ENCODE measurements around the gene DHDH.
A peak's percentile ranks its signal among the peaks of the same experiment; 100 is the strongest.
"Not testable (repeated sequence)": the region's sequence is repeated elsewhere in the genome, so short reads cannot be mapped to it uniquely, and the experiment has no call there.

DHDH gene

GRCh38 chr19:48918071-48918470, 15.4 kb upstream of the DHDH start:
- peak; percentile 78 for DNase-seq (ENCODE audit: low spot score)

GRCh38 chr19:48918801-48919247, 14.7 kb upstream of the DHDH start:
- peak; percentile 81 for DNase-seq (ENCODE audit: low spot score)

DNA sequence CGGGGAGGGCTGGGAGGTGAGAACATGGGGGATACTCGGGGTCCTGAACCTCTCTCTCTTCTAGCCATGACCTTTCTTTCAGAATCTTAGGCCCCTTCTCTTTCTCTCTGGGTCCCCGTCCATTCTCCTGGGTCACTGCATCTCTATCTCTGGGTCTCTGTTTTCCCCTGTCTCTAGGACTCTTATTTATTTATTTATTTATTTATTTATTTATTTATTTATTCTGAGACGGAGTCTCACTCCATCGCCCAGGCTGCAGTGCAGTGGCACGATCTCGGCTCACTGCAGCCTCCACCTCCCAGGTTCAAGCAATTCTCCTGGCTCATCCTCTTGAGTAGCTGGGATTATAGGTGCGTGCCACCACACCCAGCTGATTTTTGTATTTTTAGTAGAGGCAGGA, 14.2 kb upstream of the DHDH start:
- not testable (repeated sequence) for DNase-seq (ENCODE audit: low spot score)

GRCh38 chr19:48920949-48921348, 12.6 kb upstream of the DHDH start:
- DNase-seq (ENCODE audit: low spot score): no peak

DNA sequence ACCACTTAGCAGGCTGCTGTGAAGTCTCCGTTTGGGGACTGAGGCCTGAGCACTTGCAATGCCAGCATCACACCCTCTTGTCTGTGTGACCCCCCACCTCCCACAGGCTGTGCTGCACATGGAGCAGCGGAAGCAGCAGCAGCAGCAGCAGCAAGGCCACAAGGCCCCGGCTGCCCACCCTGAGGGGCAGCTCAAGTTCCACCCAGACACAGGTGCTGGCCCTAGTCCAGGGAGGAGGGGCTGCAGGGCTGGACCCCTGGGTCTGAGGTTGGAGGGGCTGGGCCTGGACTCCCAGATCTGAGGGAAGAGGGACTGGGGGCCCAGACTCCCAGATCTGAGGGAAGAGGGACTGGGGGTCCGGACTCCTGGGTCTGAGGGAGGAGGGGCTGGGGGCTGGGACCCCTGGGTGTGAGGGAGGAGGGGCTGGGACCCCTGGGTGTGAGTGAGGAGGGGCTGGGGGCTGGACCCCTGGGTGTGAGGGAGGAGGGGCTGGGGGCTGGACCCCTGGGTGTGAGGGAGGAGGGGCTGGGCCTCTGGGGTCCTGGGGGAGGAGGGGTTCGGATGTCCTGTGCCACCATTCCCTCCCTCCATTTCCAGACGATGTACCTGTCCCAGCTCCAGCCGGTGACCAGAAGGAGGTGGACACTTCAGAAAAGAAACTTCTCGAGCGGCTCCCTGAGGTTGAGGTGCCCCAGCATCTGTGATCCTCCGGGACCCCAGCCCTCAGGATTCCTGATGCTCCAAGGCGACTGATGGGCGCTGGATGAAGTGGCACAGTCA, 11.6 kb upstream of the DHDH start:
- DNase-seq (ENCODE audit: low spot score): no peak

GRCh38 chr19:48922548-48923490, 10.7 kb upstream of the DHDH start:
- no peak for DNase-seq (ENCODE audit: low spot score)

DNA sequence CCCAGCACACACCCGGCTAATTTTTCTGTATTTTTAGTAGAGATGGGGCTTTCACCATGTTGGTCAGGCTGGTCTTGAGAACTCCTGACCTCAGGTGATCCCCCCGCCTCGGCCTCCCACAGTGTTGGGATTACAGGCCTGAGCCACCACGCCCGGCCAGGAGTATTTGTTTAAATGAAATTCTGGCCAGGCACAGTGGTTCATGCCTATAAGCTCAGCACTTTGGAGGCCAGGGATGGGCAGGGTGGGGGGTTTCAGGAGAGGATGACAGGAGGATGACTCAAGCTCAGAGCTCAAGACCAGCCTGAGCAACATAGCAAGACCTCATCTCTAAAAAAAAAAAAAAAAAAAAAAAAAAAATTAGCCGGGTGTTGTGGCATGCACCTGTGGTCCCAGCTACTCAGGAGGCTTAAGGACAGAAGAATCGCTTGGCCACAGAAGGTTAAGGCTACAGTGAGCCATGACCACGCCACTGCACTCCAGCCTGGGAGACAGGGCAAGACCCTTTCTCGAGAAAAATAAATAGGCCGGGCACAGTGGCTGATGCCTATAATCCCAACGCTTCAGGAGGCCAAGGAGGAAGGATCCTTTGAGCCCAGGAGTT, 8.2 kb upstream of the DHDH start:
- DNase-seq (ENCODE audit: low spot score): no peak

GRCh38 chr19:48925890-48926289, 7.6 kb upstream of the DHDH start:
- not testable (repeated sequence) for DNase-seq (ENCODE audit: low spot score)

- no peak for DNase-seq (ENCODE audit: low spot score)
Observed at GRCh38 chr19:48926909-48927308, 6.6 kb upstream of the DHDH start.

DNA sequence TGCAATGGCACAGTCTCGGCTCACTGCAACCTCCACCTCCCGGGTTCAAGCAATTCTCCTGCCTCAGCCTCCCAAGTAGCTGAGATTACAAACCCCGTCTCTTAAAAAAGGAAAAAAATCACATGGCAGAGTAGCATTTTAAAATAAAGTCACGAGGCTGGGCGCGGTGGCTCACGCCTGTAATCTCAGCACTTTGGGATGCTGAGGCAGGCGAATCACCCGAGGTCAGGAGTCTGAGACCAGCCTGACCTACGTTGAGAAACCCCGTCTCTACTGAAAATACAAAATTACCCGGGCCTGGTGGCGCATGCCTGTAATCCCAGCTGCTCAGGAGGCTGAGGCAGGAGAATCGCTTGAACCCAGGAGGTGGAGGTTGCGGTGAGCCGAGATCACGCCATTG, 5.8 kb upstream of the DHDH start:
- DNase-seq (ENCODE audit: low spot score): not testable (repeated sequence)

- no peak for DNase-seq (ENCODE audit: low spot score)
Observed at GRCh38 chr19:48928164-48929025, 5.1 kb upstream of the DHDH start.

GRCh38 chr19:48934837-48935236, 1.3 kb downstream of the DHDH start:
- peak; percentile 38 for DNase-seq (ENCODE audit: low spot score)

GRCh38 chr19:48935864-48936263, 2.4 kb downstream of the DHDH start:
- DNase-seq (ENCODE audit: low spot score): no peak

DNA sequence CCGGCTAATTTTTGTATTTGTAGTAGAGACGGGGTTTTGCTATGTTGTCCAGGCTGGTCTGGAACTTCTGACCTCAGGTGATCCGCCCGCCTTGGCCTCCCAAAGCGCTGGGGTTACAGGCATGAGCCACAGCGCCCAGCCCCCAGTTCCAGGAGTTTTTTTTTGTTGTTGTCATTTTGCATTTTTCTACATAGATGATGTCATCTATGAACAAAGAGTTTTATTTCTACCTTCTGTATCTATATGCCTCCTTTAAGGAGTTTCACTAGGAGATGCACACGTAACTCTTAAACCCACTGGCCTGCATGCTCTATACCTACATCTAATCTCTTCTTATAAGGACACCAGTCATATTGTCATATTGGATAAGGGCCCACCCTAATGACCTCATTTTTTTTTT, 4.8 kb downstream of the DHDH start:
- DNase-seq (ENCODE audit: low spot score): no peak

DNA sequence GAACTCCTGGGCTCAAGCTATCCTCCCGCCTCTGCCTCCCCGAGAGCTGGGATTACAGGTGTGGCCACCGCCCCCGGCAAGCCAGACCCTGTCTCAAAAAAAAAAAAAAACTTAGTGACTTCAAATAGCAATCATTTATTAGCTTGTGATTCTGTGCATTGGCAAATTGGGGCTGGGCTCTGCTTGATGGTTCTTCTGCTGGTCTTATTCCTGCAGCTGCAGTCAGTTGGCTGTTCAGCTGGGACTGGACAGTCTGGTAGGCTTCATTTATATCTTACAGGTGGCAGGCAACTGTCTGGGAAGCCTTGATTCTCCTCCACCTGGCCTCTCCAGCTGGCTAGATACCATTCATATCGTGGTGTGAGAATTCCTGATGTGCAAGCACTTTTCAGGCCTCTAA, 7.4 kb downstream of the DHDH start:
- no peak for DNase-seq (ENCODE audit: low spot score)

GRCh38 chr19:48943081-48943480, 9.6 kb downstream of the DHDH start:
- DNase-seq (ENCODE audit: low spot score): no peak

DNA sequence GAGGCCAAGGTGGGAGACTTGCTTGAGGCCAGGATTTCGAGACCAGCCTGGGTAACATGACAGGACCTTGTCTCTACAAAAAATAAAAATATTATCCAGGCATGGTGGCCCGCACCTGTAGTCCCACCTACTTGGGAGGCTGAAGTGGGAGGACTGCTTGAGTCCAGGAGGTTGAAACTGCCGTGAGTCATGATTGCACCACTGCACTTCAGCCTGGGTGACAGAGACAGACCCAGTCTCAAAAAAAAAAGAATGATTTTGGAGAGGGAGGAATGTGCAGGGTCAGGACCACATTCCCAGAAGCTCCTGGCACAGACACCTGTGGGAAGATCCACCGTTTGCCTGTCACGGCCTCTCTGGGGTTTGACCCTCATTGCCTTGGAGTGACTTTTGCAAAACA, 11.9 kb downstream of the DHDH start:
- no peak for DNase-seq (ENCODE audit: low spot score)

DNA sequence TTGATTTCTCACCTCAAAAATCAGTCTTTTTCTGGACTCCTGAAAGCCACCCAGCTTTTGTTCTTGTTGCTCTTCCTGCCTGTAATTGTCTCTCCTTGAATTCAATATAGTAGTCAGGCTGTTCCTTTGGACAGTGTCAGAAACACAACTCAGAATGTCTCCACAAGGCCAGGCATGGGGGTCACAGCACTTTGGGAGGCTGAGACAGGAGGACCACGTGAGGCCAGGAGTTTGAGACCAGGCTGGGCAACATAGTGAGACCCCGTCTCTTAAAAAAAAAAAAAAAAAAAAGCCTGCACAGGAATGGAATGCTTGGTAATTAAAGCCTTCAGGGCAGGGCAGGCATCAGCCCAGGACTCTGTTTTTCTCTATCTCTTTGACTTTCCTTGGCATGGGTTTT, 12.3 kb downstream of the DHDH start:
- DNase-seq (ENCODE audit: low spot score): no peak

- no peak for DNase-seq (ENCODE audit: low spot score)
Observed at GRCh38 chr19:48946463-48947257, 13.2 kb downstream of the DHDH start.

GRCh38 chr19:48947258-48947542, 13.7 kb downstream of the DHDH start:
- DNase-seq (ENCODE audit: low spot score): no peak

DNA sequence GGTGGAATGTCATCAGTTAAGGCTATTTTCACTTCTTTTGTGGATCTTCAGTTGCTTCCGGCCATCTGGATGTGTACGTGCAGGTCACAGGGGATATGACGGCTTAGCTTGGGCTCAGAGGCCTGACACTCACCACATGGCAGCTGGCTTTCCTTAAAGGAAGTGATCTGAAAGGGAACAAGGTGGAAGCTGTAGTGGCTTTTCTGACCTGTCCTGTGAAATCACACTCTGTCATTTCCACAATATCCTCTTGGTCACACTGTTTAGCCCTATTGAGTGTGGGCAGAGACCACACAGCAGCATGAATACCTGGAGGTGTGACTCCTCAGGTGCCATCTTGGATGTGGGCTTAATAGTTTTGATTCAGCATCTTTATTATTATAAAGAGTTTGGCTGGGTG, 16.7 kb downstream of the DHDH start:
- DNase-seq (ENCODE audit: low spot score): no peak
